ENCODE measurements around the gene MYLK4. TPM values are rescaled to one million over a fixed set of nuclear protein-coding genes. Genes with fewer than 3 reads are reported as not detected.

Gene MYLK4
- total RNA-seq, 1 experiment from 2014 or later: 0.26 TPM

- H3K4me3 ChIP-seq: no peak overlapping the region
- no peak for DNase-seq (ENCODE audit: low read depth in 1 of 2, low spot score in 2 of 2)
- no peaks in the 10 kb centered on the region for H3K27me3 ChIP-seq (replicated peaks)
- H3K27ac ChIP-seq: peak overlapping the region; percentile 4; the same call in 1 of the 2 replicates
- H3K4me1 ChIP-seq (replicated peaks): peaks cover 95% of the 10 kb centered on the region
- H3K36me3 ChIP-seq: peaks cover 43% of the 10 kb centered on the region
- H3K9me3 ChIP-seq (replicated peaks): no peaks in the 10 kb centered on the region
Observed at GRCh38 chr6:2786269-2786668, 35.5 kb upstream of the MYLK4 start.

DNA sequence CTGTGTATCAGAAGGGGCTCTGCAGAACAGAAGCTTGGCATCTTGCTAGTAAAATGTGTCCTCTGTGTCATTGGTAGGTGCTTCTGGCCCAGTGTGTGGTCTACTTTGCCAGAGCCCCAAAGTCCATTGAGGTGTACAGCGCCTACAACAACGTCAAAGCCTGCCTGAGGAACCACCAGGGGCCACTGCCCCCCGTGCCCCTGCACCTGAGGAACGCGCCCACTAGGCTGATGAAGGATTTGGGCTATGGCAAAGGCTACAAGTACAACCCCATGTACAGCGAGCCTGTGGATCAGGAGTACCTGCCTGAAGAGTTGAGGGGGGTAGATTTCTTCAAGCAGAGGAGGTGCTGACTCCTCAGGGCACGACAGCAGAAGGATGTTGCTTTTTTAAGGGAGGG, 34.2 kb upstream of the MYLK4 start:
- peak in 1 of 2 experiments; percentile 16 for DNase-seq (ENCODE audit: low read depth in 1 of 2, low spot score in 2 of 2)
- no peaks in the 10 kb centered on the region for H3K9me3 ChIP-seq (replicated peaks)
- H3K4me3 ChIP-seq: no peak overlapping the region
- peaks cover 57% of the 10 kb centered on the region for H3K36me3 ChIP-seq
- peaks cover 81% of the 10 kb centered on the region for H3K4me1 ChIP-seq (replicated peaks)
- H3K27me3 ChIP-seq (replicated peaks): no peaks in the 10 kb centered on the region
- H3K27ac ChIP-seq: peak overlapping the region; percentile 86

GRCh38 chr6:2784061-2784460, 33.3 kb upstream of the MYLK4 start:
- no peaks in the 10 kb centered on the region for H3K9me3 ChIP-seq (replicated peaks)
- no peak overlapping the region for H3K4me3 ChIP-seq
- peak; percentile 91 to 94 for DNase-seq (ENCODE audit: low read depth in 1 of 2, low spot score in 2 of 2)
- H3K27ac ChIP-seq: peak overlapping the region; percentile 86
- no peaks in the 10 kb centered on the region for H3K27me3 ChIP-seq (replicated peaks)
- H3K4me1 ChIP-seq (replicated peaks): peaks cover 72% of the 10 kb centered on the region
- H3K36me3 ChIP-seq: peaks cover 66% of the 10 kb centered on the region

GRCh38 chr6:2783188-2783963, 32.7 kb upstream of the MYLK4 start:
- no peaks in the 10 kb centered on the region for H3K9me3 ChIP-seq (replicated peaks)

DNA sequence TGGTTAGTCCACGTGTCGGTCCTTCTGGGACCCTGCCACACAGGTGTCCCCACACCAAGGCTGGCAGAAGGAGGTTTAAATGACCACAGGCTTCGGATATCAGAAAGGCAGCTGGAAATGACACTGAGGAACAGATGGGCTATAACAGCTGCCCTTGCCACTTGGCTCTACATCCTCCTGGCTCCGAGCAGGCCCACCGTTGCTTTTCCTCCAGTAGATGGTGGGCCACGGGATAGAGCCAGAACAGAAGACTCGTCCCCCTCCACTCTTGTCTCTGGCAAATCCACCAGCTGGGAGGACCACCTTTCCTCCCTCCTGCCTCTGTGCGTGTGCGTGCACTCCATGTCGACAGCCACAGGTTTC, 32.1 kb upstream of the MYLK4 start:
- Histone ChIP-seq H3K27ac (peak overlapping the region; percentile 43), H3K36me3 (peaks cover 75% of the 10 kb centered on the region), H3K4me1 (replicated peaks) (peaks cover 60% of the 10 kb centered on the region), H3K4me3 (no peak overlapping the region), H3K9me3 (replicated peaks) (no peaks in the 10 kb centered on the region), H3K27me3 (replicated peaks) (no peaks in the 10 kb centered on the region)
- DNase-seq (ENCODE audit: low read depth in 1 of 2, low spot score in 2 of 2): no peak

More at GRCh38 chr6:2783188-2783963, 32.7 kb upstream of the MYLK4 start:
- H3K4me1 ChIP-seq (replicated peaks): peaks cover 66% of the 10 kb centered on the region
- H3K36me3 ChIP-seq: peaks cover 71% of the 10 kb centered on the region
- H3K27ac ChIP-seq: peak overlapping the region; percentile 86
- H3K27me3 ChIP-seq (replicated peaks): no peaks in the 10 kb centered on the region
- no peak for DNase-seq (ENCODE audit: low read depth in 1 of 2, low spot score in 2 of 2)
- H3K4me3 ChIP-seq: no peak overlapping the region

- Histone ChIP-seq H3K4me1 (replicated peaks) (peaks cover 55% of the 10 kb centered on the region), H3K27me3 (replicated peaks) (no peaks in the 10 kb centered on the region), H3K27ac (no peak overlapping the region)
Observed at GRCh38 chr6:2782356-2782708, 31.6 kb upstream of the MYLK4 start.

DNA sequence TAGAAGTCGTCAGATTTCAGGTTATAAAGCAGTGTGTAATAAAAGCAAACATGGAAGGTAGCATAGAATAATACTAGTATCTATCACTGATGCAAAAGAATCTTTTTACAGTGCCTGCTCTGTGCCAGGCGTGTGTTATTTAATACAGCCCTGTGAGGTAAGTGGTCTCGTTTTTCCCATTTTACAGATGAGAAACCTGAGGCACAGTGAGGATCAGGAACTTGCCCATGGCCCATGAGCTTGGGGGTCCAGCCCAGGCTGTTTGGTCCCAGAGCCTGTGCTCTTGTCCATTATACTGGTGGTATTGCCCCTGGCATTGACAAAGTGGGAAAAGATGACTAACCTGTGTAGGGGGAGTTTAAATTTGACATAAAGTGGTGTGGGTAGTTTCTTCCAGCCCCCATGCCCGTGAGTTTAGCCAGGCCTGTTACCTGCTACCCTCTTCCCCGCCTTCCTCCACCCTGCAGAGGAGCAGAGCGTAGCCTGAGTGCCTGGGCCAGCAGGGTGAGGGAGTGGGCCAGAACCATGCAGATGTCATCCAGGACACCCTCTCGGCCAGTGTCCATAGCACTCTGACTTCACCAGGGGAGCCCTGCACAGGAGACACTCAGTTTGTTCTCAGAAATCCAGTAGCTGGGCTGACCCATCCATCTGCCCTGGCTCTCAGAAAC, 31.1 kb upstream of the MYLK4 start:
- H3K27ac ChIP-seq: no peak overlapping the region
- no peaks in the 10 kb centered on the region for H3K9me3 ChIP-seq (replicated peaks)
- H3K4me3 ChIP-seq: no peak overlapping the region
- H3K4me1 ChIP-seq (replicated peaks): peaks cover 50% of the 10 kb centered on the region
- DNase-seq (ENCODE audit: low read depth in 1 of 2, low spot score in 2 of 2): no peak
- H3K27me3 ChIP-seq (replicated peaks): no peaks in the 10 kb centered on the region
- peaks cover 69% of the 10 kb centered on the region for H3K36me3 ChIP-seq

More at GRCh38 chr6:2782356-2782708, 31.6 kb upstream of the MYLK4 start:
- DNase-seq (ENCODE audit: low read depth in 1 of 2, low spot score in 2 of 2): no peak
- H3K9me3 ChIP-seq (replicated peaks): no peaks in the 10 kb centered on the region
- peaks cover 73% of the 10 kb centered on the region for H3K36me3 ChIP-seq
- no peak overlapping the region for H3K4me3 ChIP-seq

GRCh38 chr6:2780102-2780737, 29.5 kb upstream of the MYLK4 start:
- Histone ChIP-seq H3K27ac (no peak overlapping the region), H3K4me1 (replicated peaks) (peaks cover 34% of the 10 kb centered on the region), H3K9me3 (replicated peaks) (no peaks in the 10 kb centered on the region), H3K27me3 (replicated peaks) (no peaks in the 10 kb centered on the region), H3K4me3 (no peak overlapping the region), H3K36me3 (peaks cover 74% of the 10 kb centered on the region)
- no peak for DNase-seq (ENCODE audit: low read depth in 1 of 2, low spot score in 2 of 2)

DNA sequence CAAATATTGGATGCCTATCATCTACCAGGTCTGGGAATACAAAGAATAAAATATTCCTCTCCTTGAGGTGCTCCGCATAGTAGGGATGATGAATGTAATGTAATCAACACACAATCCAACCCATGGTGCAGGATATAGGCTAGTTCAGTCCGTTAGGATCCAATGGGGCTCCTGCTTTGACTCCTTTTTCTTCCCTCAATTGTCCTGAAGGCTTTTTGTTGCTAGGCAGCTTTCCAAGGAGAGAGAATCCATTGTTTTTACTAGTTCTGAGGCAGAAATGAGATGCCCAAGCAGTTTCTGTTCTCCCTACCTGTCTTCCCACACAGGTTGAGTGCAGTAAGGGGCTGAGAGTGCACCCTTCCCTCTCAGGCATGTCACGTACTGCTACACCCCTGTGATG, 26.5 kb upstream of the MYLK4 start:
- H3K4me3 ChIP-seq: no peak overlapping the region
- H3K36me3 ChIP-seq: peaks cover 83% of the 10 kb centered on the region
- H3K4me1 ChIP-seq (replicated peaks): peaks cover 6% of the 10 kb centered on the region
- no peak overlapping the region for H3K27ac ChIP-seq
- H3K9me3 ChIP-seq (replicated peaks): no peaks in the 10 kb centered on the region
- H3K27me3 ChIP-seq (replicated peaks): no peaks in the 10 kb centered on the region
- no peak for DNase-seq (ENCODE audit: low read depth in 1 of 2, low spot score in 2 of 2)

- Histone ChIP-seq H3K27me3 (replicated peaks) (no peaks in the 10 kb centered on the region), H3K4me1 (replicated peaks) (peaks cover 4% of the 10 kb centered on the region), H3K36me3 (peaks cover 79% of the 10 kb centered on the region), H3K9me3 (replicated peaks) (no peaks in the 10 kb centered on the region), H3K4me3 (no peak overlapping the region), H3K27ac (no peak overlapping the region)
- no peak for DNase-seq (ENCODE audit: low read depth in 1 of 2, low spot score in 2 of 2)
Observed at GRCh38 chr6:2775003-2775402, 24.3 kb upstream of the MYLK4 start.

- H3K27ac ChIP-seq: no peak overlapping the region
- DNase-seq (ENCODE audit: low read depth in 1 of 2, low spot score in 2 of 2): no peak
- H3K4me3 ChIP-seq: no peak overlapping the region
- peaks cover 20% of the 10 kb centered on the region for H3K4me1 ChIP-seq (replicated peaks)
- H3K27me3 ChIP-seq (replicated peaks): no peaks in the 10 kb centered on the region
- H3K9me3 ChIP-seq (replicated peaks): no peaks in the 10 kb centered on the region
- H3K36me3 ChIP-seq: peaks cover 78% of the 10 kb centered on the region
Observed at GRCh38 chr6:2773449-2773848, 22.7 kb upstream of the MYLK4 start.

DNA sequence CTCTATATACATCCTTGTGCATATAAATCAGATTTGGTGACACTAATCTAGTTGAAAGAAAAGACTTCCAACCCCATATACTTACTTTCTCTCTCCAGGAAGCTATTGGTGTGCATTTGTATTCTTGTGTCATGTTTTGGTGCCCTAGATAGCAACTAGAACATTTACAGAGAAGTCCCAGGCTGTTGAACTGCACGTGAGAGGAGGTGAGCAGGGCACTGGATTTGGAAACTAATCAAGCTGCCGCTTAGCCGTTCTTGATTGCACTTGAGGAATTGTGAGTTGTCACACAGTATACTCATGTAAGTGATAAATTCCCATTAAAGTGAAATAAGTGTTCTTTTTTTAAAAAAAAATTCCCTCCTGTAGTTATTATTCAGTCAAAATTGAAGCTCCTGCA, 22.1 kb upstream of the MYLK4 start:
- Histone ChIP-seq H3K9me3 (replicated peaks) (no peaks in the 10 kb centered on the region), H3K27me3 (replicated peaks) (no peaks in the 10 kb centered on the region), H3K27ac (no peak overlapping the region), H3K36me3 (peaks cover 78% of the 10 kb centered on the region), H3K4me3 (no peak overlapping the region), H3K4me1 (replicated peaks) (peaks cover 26% of the 10 kb centered on the region)
- no peak for DNase-seq (ENCODE audit: low read depth in 1 of 2, low spot score in 2 of 2)

DNA sequence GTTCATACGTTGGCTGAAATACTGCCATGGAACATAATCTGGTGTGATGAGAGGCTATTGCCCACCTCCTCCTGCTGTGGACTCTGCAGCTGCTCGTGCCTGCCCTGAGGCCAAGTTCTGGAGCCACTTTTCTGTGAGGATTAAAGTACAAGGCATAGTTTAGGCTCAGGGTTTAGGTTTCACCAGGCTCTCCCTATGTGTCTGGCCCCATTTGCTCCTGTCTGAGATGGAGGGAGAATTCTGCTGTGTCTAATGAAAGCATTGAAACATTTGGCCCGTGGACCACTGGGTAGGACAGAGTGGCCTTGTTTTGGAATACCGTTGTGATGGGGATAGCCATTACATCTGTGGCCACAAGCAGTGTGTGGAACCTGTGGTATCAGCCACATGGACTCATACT, 20.4 kb upstream of the MYLK4 start:
- no peak for DNase-seq (ENCODE audit: low read depth in 1 of 2, low spot score in 2 of 2)

GRCh38 chr6:2770171-2770570, 19.4 kb upstream of the MYLK4 start:
- peaks cover 27% of the 10 kb centered on the region for H3K4me1 ChIP-seq (replicated peaks)
- peaks cover 81% of the 10 kb centered on the region for H3K36me3 ChIP-seq
- peak in 1 of 2 experiments; percentile 10 for DNase-seq (ENCODE audit: low read depth in 1 of 2, low spot score in 2 of 2)
- no peak overlapping the region for H3K4me3 ChIP-seq
- H3K27me3 ChIP-seq (replicated peaks): no peaks in the 10 kb centered on the region
- peaks cover 5% of the 10 kb centered on the region; the same call in 1 of the 2 replicates for H3K9me3 ChIP-seq (replicated peaks)
- no peak overlapping the region for H3K27ac ChIP-seq

More for the DNA sequence above, 20.4 kb upstream of the MYLK4 start:
- Histone ChIP-seq H3K36me3 (peaks cover 81% of the 10 kb centered on the region), H3K9me3 (replicated peaks) (no peaks in the 10 kb centered on the region), H3K27ac (no peak overlapping the region), H3K4me3 (no peak overlapping the region), H3K4me1 (replicated peaks) (peaks cover 27% of the 10 kb centered on the region), H3K27me3 (replicated peaks) (no peaks in the 10 kb centered on the region)
